Stimulated activated CD4-positive, alpha-beta T cell treated with anti-CD3 and anti-CD28 coated beads, Interleukin-4, amount 100 ng/mL, for 4 hours (primary cell): Measurements from ENCODE around the gene GAL3ST2.
"Not testable (repeated sequence)": the region's sequence is repeated elsewhere in the genome, so short reads cannot be mapped to it uniquely, and the experiment has no call there.

Source experiments
- DNase-seq, 2 experiments: peaks; one replicate each; pipeline ENCODE4 v3.0.0-alpha.2; 2020

The GAL3ST2 gene

GRCh38 chr2:241821460-241822263, 45.0 kb downstream of the GAL3ST2 start:
- DNase-seq: no peak

GRCh38 chr2:241822264-241822623, 45.6 kb downstream of the GAL3ST2 start:
- DNase-seq: no peak

- not testable (repeated sequence) for DNase-seq
Observed at GRCh38 chr2:241823531-241824437, 47.2 kb downstream of the GAL3ST2 start.

DNA sequence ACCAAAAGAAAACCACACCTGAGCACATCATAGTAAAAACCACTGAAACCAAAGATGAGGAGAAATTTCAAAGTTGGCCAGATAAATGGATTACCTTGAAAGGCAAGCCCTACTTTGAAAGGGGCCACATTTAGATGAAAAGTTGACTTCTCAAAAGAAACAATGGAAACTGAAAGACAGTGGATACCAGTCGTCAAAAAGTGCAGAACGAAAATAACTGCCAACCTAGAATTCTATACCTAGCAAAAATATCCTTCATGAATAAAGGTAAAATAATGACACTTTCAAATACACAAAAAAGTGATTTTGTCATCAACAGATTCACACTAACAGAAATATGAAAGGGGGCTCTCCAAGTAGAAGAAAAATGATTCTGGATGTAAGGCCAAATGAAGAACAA, 50.8 kb downstream of the GAL3ST2 start:
- DNase-seq: no peak

DNA sequence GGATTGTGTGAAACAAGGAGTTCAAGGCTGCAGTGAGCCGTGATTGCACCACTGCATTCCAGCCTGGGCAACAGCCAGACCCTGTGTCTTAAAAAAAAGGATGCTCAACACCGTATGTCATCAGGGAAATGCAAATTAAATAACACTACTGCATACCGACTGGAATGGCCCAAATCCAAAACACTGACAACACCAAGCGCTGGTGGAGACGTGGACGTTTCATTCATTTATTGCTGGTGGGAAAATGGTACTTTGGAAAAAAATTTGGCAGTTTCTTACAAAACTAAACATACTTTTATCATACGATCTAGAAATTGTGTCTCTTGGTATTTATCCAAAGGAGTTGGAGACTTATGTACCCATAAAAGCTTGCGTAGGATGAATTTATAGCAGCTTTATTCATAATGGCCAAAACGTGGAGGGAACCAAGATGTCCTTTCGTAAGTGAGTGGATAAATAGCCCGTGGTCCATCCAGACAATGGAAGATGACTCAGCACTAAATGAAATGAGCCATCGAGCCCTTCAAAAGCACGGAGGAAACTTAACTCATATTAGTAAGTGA, 56.6 kb downstream of the GAL3ST2 start:
- no peak for DNase-seq

GRCh38 chr2:241833756-241834526, 57.3 kb downstream of the GAL3ST2 start:
- not testable (repeated sequence) for DNase-seq

GRCh38 chr2:241834527-241835210, 58.0 kb downstream of the GAL3ST2 start:
- DNase-seq: no peak

- DNase-seq: no peak
Observed at GRCh38 chr2:241835611-241836010, 59.0 kb downstream of the GAL3ST2 start.

DNA sequence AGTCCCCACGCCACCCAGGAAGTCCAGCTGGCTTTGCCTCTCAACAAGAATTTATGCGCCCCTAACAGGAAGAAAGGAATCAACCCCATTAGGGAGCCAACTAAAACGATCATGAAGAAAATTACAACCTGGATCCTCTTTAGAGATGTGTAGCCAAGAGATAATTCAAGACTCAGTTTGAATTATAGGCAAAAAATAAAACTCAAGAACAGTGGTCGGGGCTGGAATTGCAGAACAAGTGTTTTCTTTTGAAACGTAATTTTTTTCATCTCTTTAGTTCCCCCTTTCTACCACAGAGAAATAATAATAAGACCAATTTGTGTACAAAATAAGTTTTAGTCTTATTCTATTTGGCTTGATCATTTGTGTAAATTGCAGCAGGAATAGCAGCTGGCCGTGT, 59.7 kb downstream of the GAL3ST2 start:
- no peak for DNase-seq

DNA sequence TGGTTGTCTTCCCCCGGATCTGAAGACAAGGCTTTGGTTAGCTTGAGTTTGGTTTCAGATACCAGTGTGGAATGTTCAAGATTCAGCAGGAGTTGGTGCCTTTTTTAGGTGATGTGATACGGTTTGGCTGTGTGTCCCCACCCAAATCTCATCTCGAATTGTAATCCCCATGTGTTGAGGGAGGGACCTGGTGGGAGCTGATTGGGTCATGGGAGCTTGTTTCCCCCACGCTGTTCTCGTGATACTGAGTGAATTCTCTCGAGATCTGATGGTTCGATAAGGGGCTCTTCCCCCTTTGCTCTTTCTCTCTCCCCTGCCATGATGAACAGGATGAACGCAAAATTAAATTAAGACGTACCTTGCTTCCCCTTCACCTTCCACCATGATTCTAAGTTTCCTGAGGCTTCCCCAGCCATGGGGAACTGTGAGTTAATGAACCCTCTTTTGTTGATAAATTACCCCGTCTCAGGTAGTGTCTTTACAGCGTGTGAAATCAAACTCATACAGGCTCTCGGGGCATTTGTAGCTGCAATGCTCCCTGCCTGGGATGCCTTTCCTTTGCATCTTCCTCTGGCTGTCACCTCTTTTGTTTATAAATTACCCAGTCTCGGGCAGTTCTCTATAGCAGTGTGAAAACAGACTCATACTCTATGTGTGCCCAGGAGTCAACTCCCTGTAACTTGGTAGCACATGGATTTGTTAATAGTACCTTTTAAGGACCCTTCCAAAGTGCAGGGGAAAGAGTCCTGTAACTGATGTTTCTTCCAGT, 60.8 kb downstream of the GAL3ST2 start:
- no peak for DNase-seq

DNA sequence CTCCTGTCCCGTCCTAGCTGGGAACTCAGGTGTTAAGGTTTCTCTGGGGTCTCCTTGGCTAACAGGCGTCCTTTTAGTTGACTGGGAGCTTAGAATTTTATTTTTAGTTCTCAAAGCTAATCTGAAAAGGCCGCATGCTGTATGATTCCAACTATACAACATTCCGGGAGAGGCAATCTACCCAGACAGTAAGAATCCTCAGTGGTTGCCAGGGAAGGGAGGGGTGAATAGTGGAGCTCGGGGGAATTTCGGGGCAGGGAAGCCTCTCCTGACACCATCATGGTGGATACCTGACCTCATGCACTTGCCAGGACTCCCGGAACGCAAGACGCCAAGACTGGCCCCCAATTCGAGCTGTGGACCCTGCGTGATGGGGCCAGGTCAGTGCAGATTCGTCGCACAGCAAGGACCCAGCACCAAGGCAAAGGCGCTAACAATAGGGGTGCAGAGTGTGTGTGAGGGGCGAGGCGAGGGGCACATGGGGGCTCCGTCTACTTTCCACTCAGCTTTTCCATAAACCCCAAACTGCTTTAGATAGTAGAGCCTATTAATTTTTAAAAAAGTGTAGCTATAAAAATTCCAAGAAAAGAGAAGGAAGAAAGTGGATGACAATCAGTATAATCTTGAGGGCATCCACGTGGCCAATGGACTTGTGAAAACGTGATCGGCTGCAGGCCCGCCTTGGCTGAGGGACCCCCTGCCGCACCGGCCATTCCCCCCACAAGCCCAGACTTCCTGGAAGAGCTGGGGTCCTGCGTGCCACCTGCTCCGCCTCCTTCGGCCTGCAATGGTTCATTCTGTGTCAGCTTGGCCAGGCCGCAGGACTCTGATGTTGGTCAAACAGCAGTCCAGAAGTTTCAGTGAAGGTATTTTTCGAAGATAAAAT, 64.8 kb downstream of the GAL3ST2 start:
- no peak for DNase-seq

- no peak for DNase-seq
Observed at GRCh38 chr2:241842067-241842415, 65.4 kb downstream of the GAL3ST2 start.

DNA sequence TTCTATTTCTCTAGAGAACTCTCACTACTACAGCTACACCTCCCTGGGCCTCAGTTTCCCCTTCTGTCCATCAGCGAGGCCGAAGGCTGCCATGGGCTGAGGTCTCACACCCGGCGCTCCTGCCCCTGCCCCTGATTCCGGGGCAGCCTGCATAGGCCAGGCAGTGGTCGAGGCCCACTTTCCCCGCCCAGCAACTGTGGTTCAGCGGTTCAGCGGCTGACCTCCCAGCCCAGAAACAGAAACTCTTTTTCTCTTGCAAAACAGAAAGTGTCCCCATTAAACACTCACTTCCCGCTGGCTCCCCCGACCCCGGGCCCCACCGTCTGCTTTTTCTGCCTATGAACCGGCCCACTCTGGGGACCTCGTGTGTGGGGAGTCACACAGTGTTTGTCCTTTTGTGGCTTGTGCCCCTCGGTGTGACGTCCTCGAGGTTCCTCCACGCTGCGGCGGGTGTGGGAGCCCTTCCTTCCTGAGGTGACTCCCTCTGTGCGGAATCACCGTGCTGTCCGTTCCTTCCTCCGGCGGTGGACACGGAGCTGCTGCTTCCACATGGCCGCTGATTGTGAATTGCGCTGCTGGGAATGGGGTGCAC, 66.1 kb downstream of the GAL3ST2 start:
- DNase-seq: peak in 1 of 2 experiments; percentile 47

GRCh38 chr2:241843321-241844065, 66.9 kb downstream of the GAL3ST2 start:
- DNase-seq: no peak

DNA sequence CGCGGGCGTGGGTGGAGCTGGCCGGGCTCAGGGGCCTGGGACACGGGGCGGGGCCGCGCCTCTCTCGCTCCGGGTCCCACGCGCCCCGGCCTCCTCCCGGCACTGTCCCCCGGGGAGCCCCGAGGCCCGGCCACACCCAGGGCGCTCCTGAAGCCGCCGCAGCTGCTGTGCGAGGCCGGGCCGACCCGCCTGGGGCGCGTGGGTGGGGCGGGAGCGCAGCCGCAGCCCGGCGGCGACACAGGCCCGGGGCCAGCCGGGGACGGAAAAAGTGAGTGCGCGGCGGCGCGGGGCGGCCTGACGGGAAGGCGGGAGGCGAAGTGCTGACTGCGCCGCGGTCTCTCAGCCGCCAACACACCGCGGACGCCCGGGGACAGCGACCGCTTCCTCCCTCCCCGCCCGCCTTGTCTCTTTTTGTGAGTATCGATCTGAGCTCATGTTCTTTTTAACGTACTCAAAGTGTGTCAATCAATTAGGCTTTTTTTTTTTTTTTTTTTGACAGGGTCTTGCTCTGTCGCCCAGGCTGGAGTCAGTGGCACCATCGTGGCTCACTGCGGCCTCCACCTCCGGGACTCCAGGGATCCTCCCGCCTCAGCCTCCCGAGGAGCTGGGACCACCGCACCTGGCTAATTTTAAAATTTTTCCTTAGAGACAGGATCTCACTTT, 67.6 kb downstream of the GAL3ST2 start:
- peak; percentile 83 to 86 for DNase-seq

- no peak for DNase-seq
Observed at GRCh38 chr2:241844831-241845578, 68.4 kb downstream of the GAL3ST2 start.

DNA sequence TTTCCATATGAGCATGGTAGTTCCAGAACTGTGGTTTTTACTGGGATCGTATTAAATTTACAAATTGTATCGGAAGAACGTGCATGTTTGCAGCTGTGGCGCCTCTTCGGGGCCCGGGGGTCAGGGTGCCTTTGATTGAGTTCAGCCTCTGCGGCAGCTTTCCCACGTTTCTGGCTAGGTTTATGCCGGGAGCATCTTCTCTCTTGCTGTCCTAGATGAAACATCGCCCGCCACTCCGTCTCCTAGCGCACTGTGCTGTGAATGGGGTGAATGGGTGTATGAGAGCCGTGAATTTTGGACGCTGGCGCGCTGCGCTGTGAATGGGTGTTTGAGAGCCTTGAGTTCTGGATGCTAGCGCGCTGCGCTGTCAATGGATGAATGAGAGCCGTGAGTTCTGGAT, 69.8 kb downstream of the GAL3ST2 start:
- DNase-seq: no peak
